IPS-NIHi7 (cell line): ENCODE results near the gene LARGE1.
A peak's percentile ranks its signal among the peaks of the same experiment; 100 is the strongest.

Experiments
- DNase-seq: peaks from one replicate; pipeline ENCODE4 v3.0.0; 2012; ENCODE audit warnings: mixed read lengths; ENCODE audit errors: extremely low spot score

Gene LARGE1

DNA sequence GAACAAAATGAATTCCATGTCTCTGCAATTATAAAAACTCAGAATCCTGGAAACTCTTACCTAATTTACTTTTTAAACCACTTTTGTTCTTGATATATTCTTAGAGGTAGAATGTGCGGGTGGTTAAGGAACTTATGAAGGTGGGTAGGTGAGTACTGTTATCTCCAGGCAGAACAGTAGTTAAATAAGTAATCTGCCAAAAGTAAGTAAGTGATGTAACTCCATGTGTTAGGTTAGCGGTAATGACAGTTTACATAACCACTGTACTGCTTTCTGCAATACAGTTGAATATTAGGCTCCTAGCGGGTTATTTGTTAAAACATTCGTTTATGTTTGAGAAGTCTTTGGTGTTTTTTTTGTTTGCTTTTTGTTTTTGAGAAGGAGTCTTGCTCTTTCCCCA, 7.1 kb downstream of the LARGE1 start:
- no peak for DNase-seq

DNA sequence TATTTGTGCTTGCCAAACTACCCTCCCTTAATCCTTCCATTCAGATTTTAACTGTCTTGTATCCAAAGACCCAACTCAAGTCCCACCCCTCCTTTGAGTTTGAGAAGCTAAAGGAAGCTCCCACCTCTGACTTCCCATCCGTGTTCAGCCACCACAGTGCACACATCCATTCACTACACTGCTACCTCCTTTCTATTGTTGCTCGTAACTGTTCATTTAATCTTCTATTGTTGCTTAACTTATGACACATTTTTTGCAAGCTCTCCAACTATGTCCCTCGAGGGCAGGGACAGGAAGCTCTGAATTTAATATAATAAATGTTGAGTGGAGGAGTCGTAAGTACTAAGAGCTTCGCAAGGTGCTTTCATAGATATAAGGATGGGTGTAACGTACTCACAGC, 10.4 kb downstream of the LARGE1 start:
- DNase-seq: no peak

DNA sequence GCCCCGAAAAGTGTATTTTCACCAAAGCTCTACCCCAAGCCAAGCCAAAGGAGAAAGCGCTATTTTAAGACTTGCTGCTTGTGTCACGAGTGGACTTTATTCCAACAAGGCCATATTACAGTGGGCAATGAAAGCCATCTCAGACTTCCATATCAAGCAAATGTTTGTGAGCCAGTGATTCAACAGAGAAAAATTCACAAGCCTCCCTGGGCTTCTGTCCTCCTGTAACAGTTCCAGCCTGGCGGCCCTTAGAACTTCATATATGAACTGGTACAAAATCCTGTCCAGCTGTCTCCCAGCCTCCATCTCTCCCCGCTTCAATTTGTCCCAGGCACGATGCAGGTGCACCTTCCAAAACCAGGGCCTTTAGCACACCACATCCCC, 11.2 kb downstream of the LARGE1 start:
- DNase-seq: no peak

DNA sequence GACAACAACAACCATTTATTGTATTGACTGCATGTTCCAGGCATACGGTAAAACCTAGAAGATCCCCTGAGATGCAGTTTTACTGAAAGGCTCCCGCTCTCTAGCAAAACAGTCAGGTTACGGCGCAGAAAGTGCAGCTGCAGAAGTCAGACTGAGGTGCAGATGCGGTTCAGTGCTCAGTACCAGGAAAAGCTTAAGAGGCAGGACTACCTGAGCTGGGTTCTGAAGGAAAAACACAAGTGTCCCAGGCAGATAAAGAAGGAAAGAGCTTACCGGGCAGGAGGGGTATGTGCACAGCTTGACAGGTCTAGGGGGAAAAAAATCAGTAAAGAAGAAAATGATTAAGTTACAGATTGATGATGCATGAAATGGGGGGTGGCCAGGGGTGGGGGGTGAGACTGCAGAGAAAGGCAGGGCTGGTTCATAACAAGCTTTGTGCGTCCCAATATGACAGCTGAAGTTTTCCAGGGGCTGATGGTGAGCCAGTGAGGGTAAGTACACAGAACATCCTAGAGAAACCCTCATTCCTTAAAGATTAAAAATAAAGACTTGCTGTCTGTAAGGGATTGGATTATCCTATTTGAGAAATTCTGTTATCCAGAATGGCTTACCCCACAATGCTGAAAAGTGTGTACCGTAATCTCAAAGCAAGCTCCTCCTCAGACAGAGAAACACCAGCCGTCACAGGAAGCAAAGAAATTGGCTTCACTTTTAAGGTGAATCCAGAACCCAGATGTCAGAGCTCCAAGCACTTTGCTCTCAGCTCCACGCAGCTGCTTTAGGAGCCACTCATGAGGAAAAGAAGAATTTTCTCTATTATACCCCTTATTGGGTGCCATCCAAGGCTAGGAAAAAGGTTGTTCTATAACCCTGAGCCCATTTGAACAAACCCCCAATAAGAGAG, 11.9 kb downstream of the LARGE1 start:
- DNase-seq: no peak

DNA sequence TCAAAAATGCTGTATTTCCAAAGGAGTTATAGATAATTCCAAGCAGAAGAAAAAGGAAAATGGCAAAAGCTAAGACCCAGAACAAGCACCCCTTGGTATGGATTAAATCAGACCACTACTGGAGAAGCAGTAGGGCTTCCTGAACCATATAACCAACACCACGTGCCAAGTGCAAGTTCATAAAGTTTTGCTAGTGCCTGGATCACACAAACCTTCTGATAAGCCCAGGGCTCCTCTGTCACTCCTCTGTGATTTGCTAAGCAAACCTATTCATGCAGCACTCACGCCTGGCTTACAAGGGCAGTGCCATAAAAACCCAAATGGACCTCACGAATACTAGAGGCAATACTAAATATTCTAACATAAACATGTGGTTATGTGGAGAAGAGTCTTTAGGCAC, 13.3 kb downstream of the LARGE1 start:
- DNase-seq: no peak

GRCh38 chr22:33906475-33906874, 13.8 kb downstream of the LARGE1 start:
- no peak for DNase-seq

DNA sequence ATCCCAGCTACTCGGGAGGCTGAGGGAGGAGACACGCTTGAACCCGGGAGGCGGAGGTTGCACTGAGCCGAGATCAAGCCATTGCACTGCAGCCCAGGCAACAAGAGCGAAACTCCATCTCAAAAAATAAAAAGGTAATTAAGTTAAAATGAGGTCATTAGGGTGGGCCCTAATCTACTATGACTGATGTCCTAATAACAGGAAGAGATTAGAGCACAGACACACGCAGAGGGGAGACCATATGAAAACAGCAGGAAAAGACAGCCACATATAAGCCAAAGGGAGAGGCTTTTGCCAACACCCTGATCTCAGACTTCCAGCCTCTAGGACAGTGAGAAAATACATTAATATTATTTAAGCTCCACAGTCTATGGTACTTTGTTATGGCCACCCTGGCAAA, 17.3 kb downstream of the LARGE1 start:
- DNase-seq: no peak

GRCh38 chr22:33902073-33902472, 18.2 kb downstream of the LARGE1 start:
- DNase-seq: no peak

DNA sequence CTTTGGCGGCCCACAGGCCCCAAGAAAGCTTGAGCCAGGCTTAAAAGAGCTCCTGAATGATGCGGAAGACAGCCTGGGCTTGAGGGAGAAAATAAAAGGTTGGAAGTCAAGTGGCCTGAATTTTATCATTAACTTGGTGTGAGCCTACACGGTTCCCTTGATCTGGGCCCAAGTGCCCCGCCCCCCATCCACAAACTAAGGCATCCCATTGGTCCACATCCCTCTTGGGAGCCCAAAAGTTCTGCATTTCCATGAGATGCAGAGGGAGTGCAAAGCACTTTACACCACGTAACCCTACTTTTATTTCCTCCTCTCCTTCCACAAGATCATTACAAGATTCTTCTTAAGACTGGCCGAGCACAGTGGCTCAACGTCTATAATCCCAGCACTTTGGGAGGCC, 22.2 kb downstream of the LARGE1 start:
- DNase-seq: no peak

DNA sequence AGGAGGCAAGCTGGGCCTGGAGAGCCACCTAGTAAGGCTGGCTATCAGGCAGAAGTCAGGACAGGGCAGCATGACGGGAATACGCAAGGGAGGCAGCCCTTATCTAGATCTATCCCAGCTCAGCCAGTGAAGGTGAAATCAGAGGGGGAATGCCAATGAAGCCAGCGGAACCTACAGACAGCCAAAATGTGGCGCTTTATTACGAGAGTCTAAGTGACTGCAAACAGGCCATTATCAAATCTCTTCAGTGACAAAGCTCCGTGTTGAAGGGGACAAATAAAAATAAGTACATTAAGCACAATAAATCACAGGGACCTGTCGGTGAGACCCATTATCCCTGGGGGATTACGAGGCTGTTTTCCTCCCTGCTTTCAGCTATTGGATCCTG, 22.8 kb downstream of the LARGE1 start:
- peak; percentile 61 for DNase-seq

GRCh38 chr22:33896575-33897447, 23.5 kb downstream of the LARGE1 start:
- peak; percentile 56 for DNase-seq

DNA sequence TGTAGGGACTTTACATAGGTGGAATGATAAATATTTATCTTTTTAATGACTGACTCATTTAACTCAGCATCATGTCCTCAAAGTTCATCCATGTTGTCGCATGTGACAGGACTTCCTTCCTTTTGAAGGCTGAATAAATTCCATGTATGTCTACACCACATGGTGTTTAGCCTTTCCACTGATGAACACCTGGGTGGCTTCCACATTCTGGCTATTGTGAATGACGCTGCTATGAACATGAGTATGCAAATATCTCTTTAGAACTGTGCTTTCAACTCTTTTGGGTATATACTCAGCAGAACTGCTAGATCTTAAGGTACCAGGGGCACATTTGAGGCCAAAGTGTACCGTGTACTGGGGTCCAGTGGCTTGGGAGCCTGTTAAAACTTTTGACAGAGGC, 24.1 kb downstream of the LARGE1 start:
- no peak for DNase-seq

- no peak for DNase-seq
Observed at GRCh38 chr22:33895444-33895843, 24.8 kb downstream of the LARGE1 start.

DNA sequence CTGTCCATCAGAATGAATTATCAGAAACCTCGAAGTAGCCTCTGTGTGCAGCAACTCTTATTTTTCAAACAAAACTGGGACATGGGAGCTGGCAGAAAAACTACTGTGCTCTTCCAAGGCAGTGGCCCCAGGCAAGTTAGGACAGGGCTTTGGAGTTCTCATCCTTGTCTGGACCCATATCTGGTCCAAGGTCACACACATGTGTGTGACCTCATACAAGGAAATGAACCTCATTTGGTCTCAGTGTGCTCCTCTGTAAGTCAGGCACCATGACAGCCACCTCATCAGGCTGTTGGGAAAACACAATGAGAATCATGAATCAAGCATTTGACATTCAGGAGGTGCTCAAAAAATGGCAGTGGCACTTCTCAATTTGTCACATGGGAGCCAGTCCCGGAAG, 25.8 kb downstream of the LARGE1 start:
- DNase-seq: no peak

DNA sequence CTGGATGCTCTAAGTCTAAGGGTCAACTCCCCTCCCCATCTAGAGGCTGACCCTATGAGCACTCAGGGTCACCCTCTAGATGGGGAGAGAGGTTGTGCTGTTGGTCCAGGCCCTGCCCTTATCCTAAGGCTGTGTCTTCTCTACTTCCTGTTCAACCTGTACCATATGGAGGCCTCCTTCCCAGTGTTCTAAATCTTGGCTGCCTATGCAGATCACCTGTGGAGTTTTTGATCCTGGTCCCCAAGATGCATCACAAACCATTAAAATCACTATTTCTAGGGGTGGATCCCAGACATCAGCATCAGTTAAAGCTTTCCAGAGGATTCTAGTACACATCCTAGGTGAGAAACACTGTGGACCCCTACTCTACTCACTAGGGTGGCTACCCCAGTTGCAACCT, 26.2 kb downstream of the LARGE1 start:
- DNase-seq: no peak

DNA sequence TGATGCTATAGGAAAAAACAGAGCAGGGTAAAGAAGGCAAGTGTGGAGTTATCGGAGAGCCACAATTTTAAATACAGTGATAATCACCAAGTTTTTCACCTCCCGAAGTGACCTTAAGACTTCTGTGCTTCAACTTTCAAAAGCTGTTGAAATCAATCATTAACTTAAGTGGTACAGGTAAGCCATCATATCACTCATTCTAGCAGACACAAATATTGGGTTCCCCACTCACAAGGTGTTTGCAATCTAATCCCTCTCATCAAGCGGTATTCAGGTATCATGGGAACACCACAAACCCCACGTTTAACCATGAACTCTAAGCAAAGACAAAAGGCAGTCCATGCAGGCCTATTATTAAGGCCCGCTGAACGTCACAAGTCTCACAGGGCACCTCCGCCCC, 26.8 kb downstream of the LARGE1 start:
- DNase-seq: no peak

GRCh38 chr22:33891992-33892391, 28.3 kb downstream of the LARGE1 start:
- DNase-seq: no peak

GRCh38 chr22:33891455-33891854, 28.8 kb downstream of the LARGE1 start:
- no peak for DNase-seq

DNA sequence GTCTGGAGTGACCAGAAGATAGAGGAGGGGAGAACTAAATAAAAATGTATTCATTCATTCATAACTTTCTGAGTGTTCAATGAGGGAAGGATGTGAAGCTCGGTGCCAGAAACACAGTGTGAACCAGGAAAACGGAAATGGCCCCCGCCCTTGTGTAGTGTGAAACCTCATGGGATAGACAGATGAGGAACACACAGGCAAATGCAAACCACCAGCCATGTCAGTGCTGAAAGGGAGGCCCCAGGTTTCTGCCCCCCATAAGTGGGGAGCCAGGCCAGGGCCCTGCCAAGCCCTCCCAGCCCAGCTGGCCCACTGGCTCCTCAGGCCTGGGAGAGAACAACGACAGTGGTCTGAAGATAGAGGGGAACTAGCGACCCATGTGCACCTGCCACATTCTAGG, 30.5 kb downstream of the LARGE1 start:
- no peak for DNase-seq

DNA sequence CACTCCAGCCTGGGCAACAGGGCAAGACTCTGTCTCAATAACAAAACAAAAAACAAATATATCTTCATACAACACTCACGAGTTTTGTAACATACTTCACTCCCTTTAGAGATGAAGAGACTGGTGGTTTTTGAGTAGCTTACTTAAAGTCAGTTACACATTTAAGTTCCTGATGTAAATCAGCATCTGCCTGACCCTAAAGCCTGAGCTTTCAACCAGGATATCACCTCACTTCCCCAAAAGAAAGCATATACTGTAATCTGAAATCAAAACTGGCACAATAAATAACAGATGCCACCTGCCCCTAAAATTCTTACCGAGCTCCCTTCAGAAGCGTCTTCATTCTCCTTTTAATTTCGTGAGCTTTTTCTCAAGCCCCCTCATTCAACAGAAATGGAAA, 31.5 kb downstream of the LARGE1 start:
- no peak for DNase-seq

- no peak for DNase-seq
Observed at GRCh38 chr22:33887173-33887572, 33.1 kb downstream of the LARGE1 start.

GRCh38 chr22:33886696-33887095, 33.6 kb downstream of the LARGE1 start:
- no peak for DNase-seq

DNA sequence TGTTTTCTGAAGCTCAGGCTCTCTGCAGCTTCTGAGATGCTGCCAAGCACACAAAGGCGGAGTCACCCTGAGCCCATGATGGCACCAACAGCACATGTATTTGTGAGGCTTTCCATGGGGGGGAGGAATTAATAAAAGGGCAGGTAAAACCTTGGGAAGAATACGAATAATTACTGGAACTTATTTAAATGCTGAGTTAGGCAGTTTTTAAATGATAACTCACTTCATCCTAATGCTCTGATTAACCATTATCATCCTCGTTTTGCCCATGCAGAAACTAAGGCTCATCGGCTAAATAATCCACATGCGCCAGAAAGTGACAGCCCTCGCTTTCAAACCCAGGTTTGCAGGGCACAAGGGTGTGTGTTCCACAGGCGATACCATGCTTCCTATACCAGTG, 35.4 kb downstream of the LARGE1 start:
- no peak for DNase-seq
